Measurements from ENCODE around the gene ONECUT1. TPM values are rescaled to one million over a fixed set of nuclear protein-coding genes. Genes with fewer than 3 reads are reported as not detected.

The ONECUT1 gene
- total RNA-seq, 2 experiments from 2014 or later: not detected

- no peak for TF ChIP-seq CTCF (IDR thresholded peaks at IDR 0.05)
- POLR2A ChIA-PET: no interaction called here
- Mint-ChIP-seq H3K27ac (no peak overlapping the region), H3K4me3 (no peak overlapping the region), H3K27me3 (peaks cover 82% of the 10 kb centered on the region), H3K9me3 (no peaks in the 10 kb centered on the region), H3K36me3 (ENCODE audit: low read depth) (no peaks in the 10 kb centered on the region), H3K4me1 (ENCODE audit: low read depth) (peaks cover 17% of the 10 kb centered on the region)
- no peak for ATAC-seq
- DNase-seq: no peak
- CTCF ChIA-PET: no interaction called here
- intact Hi-C loops (cut with micrococcal nuclease): no loop called here
These were observed 11.0 kb upstream of the ONECUT1 start for GRCh38 chr15:52800828-52801747.

- POLR2A ChIA-PET: no interaction called here
- Mint-ChIP-seq H3K4me1 (ENCODE audit: low read depth) (peaks cover 14% of the 10 kb centered on the region), H3K27me3 (peaks cover 91% of the 10 kb centered on the region), H3K4me3 (no peak overlapping the region), H3K9me3 (no peaks in the 10 kb centered on the region), H3K36me3 (ENCODE audit: low read depth) (no peaks in the 10 kb centered on the region), H3K27ac (no peak overlapping the region)
- CTCF ChIA-PET: interaction anchor here (1.2 kb wide), 1 partner anchor 15 kb away, joined by 3 read pairs; no protein-coding TSS in a partner anchor
- intact Hi-C loops (cut with micrococcal nuclease): no loop called here
- TF ChIP-seq CTCF (IDR thresholded peaks at IDR 0.05): no peak
- ATAC-seq: no peak
- DNase-seq: no peak
These were observed 9.1 kb upstream of the ONECUT1 start for GRCh38 chr15:52799145-52799811.

GRCh38 chr15:52798529-52799101, 8.5 kb upstream of the ONECUT1 start:
- DNase-seq (no peak), ATAC-seq (no peak)
- Mint-ChIP-seq H3K36me3 (ENCODE audit: low read depth) (no peaks in the 10 kb centered on the region), H3K4me1 (ENCODE audit: low read depth) (peaks cover 11% of the 10 kb centered on the region), H3K4me3 (no peak overlapping the region), H3K9me3 (no peaks in the 10 kb centered on the region), H3K27me3 (peaks cover 91% of the 10 kb centered on the region), H3K27ac (no peak overlapping the region)
- intact Hi-C loops (cut with micrococcal nuclease): no loop called here
- no peak for TF ChIP-seq CTCF (IDR thresholded peaks at IDR 0.05)
- POLR2A ChIA-PET: no interaction called here
- CTCF ChIA-PET: interaction anchor here (0.8 to 1.3 kb wide), 3 partner anchors 14 to 37 kb away, joined by 3 to 7 read pairs (median 3); no protein-coding TSS in a partner anchor

- H3K4me3 Mint-ChIP-seq: no peak overlapping the region
- ATAC-seq: no peak
- H3K27ac Mint-ChIP-seq: no peak overlapping the region
- H3K36me3 Mint-ChIP-seq (ENCODE audit: low read depth): no peaks in the 10 kb centered on the region
- intact Hi-C loops (cut with micrococcal nuclease): no loop called here
- CTCF ChIA-PET: interaction anchor here (0.8 to 1.4 kb wide), 4 partner anchors 9 to 38 kb away, joined by 3 to 7 read pairs (median 4); no protein-coding TSS in a partner anchor
- H3K27me3 Mint-ChIP-seq: peaks cover 90% of the 10 kb centered on the region
- no peak for DNase-seq
- no peaks in the 10 kb centered on the region for H3K9me3 Mint-ChIP-seq
- TF ChIP-seq CTCF (IDR thresholded peaks at IDR 0.05): no peak
- H3K4me1 Mint-ChIP-seq (ENCODE audit: low read depth): peaks cover 5% of the 10 kb centered on the region
- POLR2A ChIA-PET: no interaction called here
These were observed 7.7 kb upstream of the ONECUT1 start for GRCh38 chr15:52797625-52798501.

All from activated CD8-positive, alpha-beta T cell treated with anti-CD3 and anti-CD28 coated beads for 36 hours (primary cell).